ENCODE results near the gene TXNDC11.

DNA sequence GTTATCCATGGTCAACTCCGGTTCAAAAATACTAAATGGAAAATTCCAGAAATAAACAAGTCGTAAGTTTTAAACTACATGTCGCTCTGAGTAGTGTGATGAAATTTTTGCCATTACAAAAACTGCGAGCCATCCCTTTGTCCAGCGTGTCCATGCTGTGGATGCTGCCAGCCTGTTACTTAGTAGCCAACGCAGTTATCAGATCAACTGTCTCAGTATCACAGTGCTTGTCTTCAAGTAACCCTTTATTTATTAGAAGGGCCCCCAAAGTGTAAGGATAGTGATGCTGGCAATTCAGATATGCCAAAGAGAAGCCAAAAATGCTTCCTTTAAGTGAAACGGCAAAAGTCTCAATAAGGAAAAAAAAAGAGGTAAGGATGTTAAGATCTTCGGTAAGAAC, 50.5 kb downstream of the TXNDC11 start:
- TF ChIP-seq, protein P1, sequence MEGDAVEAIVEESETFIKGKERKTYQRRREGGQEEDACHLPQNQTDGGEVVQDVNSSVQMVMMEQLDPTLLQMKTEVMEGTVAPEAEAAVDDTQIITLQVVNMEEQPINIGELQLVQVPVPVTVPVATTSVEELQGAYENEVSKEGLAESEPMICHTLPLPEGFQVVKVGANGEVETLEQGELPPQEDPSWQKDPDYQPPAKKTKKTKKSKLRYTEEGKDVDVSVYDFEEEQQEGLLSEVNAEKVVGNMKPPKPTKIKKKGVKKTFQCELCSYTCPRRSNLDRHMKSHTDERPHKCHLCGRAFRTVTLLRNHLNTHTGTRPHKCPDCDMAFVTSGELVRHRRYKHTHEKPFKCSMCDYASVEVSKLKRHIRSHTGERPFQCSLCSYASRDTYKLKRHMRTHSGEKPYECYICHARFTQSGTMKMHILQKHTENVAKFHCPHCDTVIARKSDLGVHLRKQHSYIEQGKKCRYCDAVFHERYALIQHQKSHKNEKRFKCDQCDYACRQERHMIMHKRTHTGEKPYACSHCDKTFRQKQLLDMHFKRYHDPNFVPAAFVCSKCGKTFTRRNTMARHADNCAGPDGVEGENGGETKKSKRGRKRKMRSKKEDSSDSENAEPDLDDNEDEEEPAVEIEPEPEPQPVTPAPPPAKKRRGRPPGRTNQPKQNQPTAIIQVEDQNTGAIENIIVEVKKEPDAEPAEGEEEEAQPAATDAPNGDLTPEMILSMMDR (IDR thresholded peaks at IDR 0.05; ENCODE audit: insufficient read depth, low read depth, low read length), result no peak
- no peak for TF ChIP-seq EZH2 (IDR thresholded peaks at IDR 0.05; ENCODE audit: insufficient read depth, low read length)
